Choroid plexus epithelial cell (primary cell): ENCODE results near the gene PRRG3.

Source experiments
- DNase-seq: peaks from one replicate; pipeline ENCODE4 v3.0.0-alpha.2; 2010; ENCODE audit warnings: low read depth
- H3K4me3 ChIP-seq: 2 replicates; pipeline ENCODE4 v1.5.1; 2011; ENCODE audit warnings: low read depth, mild to moderate bottlenecking, control low read depth, low read length, moderate library complexity
- CTCF ChIP-seq: conservative IDR thresholded peaks from 2 replicates; pipeline ENCODE4 v1.5.1; 2011; ENCODE audit warnings: low read depth, mild to moderate bottlenecking, control low read depth, inconsistent platforms, low read length, moderate library complexity

The PRRG3 gene

DNA sequence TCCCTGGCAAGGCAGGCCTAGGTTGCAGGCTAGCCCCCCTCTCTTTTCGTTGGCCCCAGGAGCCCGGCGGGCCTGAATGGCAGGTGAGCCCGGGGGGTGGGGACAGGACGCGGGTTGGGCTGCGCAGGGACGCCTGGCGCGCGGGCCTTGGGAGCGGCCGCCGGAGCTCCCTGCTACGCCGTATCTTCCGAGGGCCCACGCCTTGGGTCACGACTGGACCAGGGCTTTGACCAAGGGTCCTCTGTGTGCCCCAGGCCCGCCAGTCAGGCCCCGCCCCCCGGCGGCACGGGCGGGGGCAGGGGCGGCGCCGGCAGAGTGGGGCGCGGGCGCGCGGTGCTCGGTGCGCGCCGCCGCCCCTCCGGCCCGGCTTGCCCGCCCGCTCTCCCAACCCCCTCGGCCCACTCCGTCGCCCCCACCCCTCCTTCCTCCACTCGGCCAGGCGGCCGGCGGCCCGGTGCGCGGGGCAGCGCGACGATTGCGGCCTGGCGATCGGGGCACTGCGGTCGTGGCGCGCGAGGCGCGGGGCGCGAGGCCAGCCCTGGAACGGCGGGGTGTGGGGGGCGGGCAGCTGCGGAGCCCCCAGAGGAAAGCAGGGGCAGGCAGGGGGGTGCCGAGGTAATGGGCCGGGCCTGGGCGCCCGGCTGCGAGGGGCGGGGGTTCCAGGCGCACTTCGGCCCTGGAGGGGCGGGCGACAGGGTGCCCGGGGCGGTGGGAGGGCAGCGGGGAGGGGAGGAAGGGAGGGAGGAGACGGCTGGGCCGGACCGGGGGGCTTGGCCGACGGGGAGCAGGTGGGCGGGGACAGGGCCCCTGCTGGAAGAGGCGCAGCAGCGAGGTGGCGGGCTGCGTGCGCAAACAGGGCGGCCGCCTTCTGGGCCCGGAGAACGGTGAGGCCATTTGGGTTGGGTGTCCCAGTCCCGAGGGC, at the start of gene PRRG3:
Gene PRRG3, plus strand, starts transcription at position 798 of the 922 bp plus-strand sequence. CDS start 3,357 bp downstream, outside the sequence.
- H3K4me3 ChIP-seq: no peak within 1 kb of the TSS
- TF ChIP-seq CTCF: no peak
- no peak for DNase-seq

GRCh38 chrX:151675121-151675746, 20.0 kb upstream of the PRRG3 start:
- no peak overlapping the region for H3K4me3 ChIP-seq
- no peak for TF ChIP-seq CTCF

DNA sequence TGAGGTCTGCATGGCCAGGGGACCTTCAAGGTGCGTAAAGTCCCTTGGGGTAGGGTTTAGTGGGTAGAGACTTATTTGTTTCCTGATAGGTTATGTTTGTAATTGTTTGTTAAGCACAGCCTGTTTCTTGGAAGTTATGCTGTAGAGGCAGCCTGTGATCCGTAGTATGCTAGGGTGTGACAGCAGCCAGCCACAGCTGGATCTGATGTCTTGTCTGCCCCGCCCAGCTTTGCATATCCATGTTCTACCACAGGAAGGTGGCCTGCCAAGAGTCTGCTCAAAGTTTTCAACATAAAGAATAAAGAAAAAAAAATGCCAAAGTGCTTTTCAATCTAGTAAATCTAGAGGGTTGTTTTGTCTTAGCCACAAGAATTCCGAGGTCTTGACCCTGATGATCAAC, 19.1 kb upstream of the PRRG3 start:
- TF ChIP-seq CTCF: no peak

More at GRCh38 chrX:151675121-151675746, 20.0 kb upstream of the PRRG3 start:
- no peak for DNase-seq

GRCh38 chrX:151679798-151680402, 15.4 kb upstream of the PRRG3 start:
- DNase-seq: no peak
- H3K4me3 ChIP-seq: no peak overlapping the region
- no peak for TF ChIP-seq CTCF

More for the DNA sequence above, 19.1 kb upstream of the PRRG3 start:
- no peak for DNase-seq
- H3K4me3 ChIP-seq: no peak overlapping the region

- peak; percentile 39 for DNase-seq
- H3K4me3 ChIP-seq: no peak overlapping the region
- TF ChIP-seq CTCF: peak; percentile 64
Measured at GRCh38 chrX:151680805-151681204, 14.5 kb upstream of the PRRG3 start.

DNA sequence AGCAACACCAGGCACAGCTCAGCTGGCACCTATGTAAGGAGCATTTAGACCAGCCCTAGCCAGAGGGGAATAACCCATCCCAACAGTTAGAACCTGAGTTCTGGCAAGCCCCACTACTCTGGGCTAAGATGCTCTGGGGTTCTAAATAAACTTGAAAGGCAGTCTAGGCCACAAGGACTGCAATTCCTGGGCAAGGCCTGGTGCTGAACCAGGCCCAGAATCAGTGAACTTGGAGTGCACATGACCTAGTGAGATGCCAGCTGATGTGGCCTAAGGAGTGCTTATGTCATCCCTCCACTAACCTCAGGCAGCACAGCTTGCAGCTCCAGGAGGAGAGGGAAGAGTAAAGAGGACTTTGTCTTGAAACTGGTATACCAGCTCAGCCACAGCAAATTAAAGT, 7.6 kb upstream of the PRRG3 start:
- no peak overlapping the region for H3K4me3 ChIP-seq
- no peak for DNase-seq
- TF ChIP-seq CTCF: no peak
